HG02678 (cell line): Measurements from ENCODE around the gene ANKRD26.
"Not testable (repeated sequence)": the region's sequence is repeated elsewhere in the genome, so short reads cannot be mapped to it uniquely, and the experiment has no call there.

Experiments used
- ATAC-seq: cut with Tn5 transposase; IDR thresholded peaks from one replicate; pipeline ENCODE4 v1.9.1; 2021; ENCODE audit warnings: mild to moderate bottlenecking, moderate library complexity; ENCODE audit not compliant: unreplicated experiment

Gene ANKRD26

DNA sequence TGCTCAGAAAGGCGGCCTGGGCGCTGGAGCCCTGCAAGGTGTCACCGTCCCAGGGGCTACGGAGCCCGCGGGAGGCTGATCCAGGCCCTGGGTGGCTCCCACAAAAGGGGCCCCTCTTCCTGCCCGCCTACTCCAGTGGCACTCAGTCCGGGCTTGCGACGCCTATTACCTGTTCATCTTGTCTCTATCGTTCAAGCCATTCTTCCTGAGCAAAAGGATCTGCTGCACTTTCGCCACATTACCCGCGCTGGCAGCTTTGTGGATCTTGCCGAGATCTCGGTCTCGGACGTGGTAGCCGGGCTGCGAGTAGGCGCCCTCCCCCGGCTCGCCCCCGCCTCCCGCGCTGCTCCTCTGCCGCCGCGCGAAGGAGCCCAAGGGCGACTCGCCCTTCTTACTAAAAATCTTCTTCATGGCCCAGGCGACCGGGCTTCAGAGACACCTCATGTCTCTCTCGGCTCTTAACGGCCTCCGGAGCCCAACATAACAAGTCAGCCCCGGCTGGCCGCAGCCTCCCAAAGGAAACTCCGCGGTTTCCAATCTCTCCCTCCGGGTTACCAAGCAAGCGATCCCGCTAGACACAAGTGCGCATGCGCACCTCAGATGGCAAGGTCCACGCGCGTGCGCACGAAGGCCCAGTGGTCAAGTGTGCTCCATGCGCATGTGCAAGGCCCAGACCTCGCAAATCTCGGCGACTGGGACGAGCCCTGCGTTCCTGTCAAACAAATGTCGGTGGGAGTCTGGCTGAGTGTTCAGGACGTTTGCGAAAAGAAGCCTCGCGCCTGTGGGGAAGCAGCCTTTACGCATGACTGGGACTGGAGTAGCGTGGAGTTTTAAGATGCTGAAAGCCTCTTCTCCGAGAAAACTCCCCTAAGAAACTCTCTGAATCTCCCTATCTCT, at the start of gene ANKRD26:
ANKRD26 (minus strand) TSS at position 579 of the 897 bp plus-strand sequence; CDS start at position 411, 168 bp downstream.
- peak; percentile 77 for ATAC-seq

- ATAC-seq = no peak
These were observed 47.4 kb upstream of the ANKRD26 start for GRCh38 chr10:27147701-27148100.

DNA sequence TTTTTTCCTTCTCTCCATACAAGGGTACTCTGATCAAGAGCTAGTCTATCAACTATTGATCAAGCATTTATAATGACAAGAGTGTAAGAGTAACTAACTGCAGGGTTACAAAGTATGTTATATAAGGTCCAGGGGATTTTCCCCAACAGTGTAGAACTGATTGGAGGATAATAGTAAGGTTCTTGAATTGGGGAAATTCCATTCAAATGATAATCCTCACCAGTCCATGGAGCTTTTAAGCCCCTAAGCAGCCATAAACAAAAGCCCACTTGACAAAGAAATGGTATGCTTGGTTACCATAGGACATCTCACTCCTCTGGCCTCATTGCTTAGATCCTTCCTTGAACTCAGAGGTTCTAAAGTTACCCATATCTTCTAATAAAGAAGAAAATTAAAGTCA, 45.6 kb upstream of the ANKRD26 start:
- ATAC-seq = no peak

DNA sequence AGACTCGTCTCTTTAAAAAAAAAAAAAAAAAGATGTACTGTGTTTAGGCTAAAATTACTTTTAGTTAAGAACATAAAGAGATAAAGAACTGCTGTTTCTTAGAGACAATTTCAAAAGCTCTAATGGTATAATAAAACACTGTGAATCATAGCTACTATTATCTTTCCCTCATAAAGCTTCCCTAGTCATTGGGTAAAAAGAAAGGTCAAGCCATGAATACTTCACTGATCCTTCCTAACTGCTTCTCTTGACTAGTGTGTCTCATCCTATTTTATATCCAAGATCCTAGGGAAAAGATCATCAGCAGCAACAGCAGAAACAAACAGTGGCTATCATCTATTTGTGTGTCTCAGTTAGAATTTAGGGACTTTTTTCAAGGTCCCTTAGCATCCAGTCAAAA, 43.4 kb upstream of the ANKRD26 start:
- no peak for ATAC-seq

DNA sequence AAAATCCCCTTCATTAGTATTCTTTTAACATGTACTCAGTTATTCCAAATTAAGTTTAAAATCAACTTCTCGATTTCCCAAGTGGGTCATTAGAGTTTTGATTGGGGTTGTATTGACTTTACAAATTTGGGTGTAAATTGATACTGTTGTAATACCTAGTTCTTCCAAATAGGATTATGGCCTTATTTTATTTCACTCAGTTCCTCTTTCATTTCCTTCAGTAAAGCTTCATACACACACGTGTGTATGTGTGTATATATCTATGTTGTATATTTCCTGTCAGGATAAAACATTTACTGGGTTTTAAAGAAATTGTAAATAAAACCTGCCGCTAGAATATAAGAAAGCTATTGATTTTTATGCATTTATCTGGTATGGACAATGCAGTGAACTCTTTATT, 38.0 kb upstream of the ANKRD26 start:
- ATAC-seq = no peak

DNA sequence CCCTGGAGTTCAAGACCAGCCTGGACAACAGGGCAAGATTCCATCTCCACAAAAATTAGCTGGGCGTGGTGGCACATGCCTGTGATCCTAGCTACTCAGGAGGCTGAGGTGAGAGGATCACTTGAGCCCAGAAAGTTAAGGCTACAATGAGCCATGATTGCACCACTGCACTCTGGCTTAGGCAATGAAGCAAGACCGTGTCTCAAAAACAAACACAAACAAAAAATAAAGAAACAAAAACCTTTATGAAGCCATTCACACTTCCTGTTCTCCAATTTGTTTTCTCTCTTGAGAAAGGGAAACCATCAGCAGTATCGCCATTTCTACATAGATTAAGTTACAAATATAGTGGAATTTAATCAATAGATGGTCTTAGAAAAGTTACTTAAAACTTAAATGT, 34.1 kb upstream of the ANKRD26 start:
- ATAC-seq = no peak

- ATAC-seq = no peak
These were observed 7.9 kb upstream of the ANKRD26 start for GRCh38 chr10:27108165-27108564.

DNA sequence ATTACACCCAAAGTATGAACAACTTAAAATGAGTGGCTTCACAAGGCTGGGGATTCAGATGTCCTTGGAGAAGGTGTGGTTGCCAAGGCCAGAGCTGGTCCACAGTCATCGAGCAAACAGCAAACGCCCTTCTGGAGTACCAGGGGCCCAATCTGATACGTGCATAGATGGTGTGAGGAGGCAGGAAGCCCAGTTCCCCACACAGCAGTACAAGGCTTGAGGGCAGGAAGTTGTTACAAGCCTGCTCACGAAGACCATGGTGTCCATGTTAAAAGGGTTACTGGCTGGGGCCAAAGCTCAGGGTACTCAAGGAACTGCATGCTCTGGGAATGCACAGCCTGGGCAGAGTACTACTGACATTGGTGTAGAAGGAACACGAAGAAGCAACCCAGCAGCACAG, 4.6 kb upstream of the ANKRD26 start:
- ATAC-seq = no peak

GRCh38 chr10:27100813-27101347, 586 bp upstream of the ANKRD26 start:
- ATAC-seq = peak; percentile 2

DNA sequence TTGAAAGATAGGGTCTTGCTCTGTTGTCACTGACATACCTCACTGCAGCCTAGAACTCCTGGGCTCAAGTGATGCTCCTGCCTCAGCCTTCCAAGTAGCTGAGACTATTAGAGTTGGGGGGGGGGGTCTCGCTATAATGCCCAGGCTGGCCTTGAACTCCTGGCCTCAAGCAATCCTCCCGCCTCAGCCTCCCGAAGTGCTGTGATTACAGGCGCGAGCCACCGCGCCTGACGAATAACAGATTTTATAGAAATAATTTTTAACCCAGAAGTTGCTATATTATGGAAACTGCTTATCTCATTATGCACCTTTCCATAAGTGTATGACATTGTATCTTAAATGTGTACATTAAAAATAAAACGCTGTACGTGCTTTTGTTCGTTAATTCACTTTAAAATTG, 846 bp downstream of the ANKRD26 start:
- ATAC-seq = no peak

- no peak for ATAC-seq
These were observed 11.9 kb downstream of the ANKRD26 start for GRCh38 chr10:27088119-27089044.

- no peak for ATAC-seq
These were observed 27.7 kb downstream of the ANKRD26 start for GRCh38 chr10:27072436-27073114.

DNA sequence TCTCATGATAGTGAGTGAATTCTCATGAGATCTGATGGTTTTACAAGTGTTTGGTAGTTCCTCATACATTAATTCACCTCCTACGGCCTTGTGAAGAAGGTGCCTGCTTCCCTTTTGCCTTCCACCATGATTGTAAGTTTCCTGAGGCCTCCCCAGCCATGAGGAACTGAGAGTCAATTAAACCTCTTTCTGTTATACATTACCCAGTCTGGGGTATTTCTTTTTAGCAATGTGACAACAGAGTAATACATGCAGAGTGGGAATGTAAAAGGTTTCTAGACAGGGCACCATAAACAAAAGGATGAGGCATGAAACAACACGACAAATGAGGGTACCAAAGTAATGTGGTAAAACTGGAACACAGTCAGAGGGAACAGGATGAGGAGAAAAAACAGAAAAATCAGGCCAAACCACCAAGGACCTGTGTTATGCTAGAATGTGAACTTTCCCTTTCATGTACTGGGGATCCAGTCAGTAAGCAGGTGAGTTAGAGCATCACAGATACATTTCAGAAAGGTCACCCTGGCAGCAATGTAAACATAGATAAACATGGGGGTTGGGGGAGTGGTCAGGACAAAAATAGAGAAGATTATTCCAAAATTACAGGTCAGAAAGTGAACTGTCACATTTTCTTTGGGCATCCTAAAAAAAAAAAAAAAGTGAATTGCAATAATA, 31.9 kb downstream of the ANKRD26 start:
- no peak for ATAC-seq

GRCh38 chr10:27065084-27065483, 35.2 kb downstream of the ANKRD26 start:
- no peak for ATAC-seq

- no peak for ATAC-seq
These were observed 47.6 kb downstream of the ANKRD26 start for GRCh38 chr10:27052656-27053055.

DNA sequence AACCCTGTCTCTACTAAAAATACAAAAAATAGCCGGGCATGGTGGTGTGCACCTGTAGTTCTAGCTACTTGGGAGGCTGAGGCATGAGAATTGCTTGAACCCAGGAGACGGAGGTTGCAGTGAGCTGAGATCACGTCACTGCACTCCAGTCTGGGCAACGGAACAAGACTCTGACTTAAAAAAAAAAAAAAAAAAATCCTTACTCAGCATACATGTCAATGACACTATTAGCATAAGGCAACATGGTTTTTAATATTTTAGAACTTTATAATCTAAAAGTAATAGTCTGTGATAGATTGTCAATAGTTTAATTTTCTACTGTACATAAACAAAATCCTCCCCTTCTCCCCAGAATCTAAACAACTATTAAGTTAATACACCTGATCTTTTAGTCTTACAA, 55.0 kb downstream of the ANKRD26 start:
- not testable (repeated sequence) for ATAC-seq

GRCh38 chr10:27041196-27041595, 59.1 kb downstream of the ANKRD26 start:
- ATAC-seq = no peak

- ATAC-seq = no peak
These were observed 62.1 kb downstream of the ANKRD26 start for GRCh38 chr10:27038168-27038567.

GRCh38 chr10:27035163-27035562, 65.1 kb downstream of the ANKRD26 start:
- no peak for ATAC-seq

GRCh38 chr10:27030060-27030459, 70.2 kb downstream of the ANKRD26 start:
- peak; percentile 55 for ATAC-seq
